K562 (cell line): ENCODE measurements around the gene CCDC71L. TPM values are rescaled to one million over a fixed set of nuclear protein-coding genes. Genes with fewer than 3 reads are reported as not detected.

Experiments
- ATAC-seq: fragments of 200-7000 bp; cut with Tn5 transposase; 3 replicates; pipeline ENCODE4 v1.9.1; 2020; ENCODE audit warnings: moderate library complexity
- BruUV-seq: library from RNA; stranded (reverse); fragments of 400-500 nt; replicated peaks from 2 replicates; lab custom pipeline; 2021; lab: Mats Ljungman, UMichigan
- CTCF ChIA-PET: fragments of 300-600 bp; formaldehyde crosslinking; extraction: SDS; loops from one replicate; lab custom pipeline; 2021; ENCODE audit warnings: low intra/inter-chr PET ratio; lab: Yijun Ruan, JAX
- POLR2A ChIA-PET: fragments of 300-600, 350-650 bp; sonication (Branson Sonifier 250); formaldehyde crosslinking; extraction: SDS; loops from one replicate; lab custom pipeline; 2021; ENCODE audit warnings: antibody characterized with exemption, inconsistent platforms; lab: Yijun Ruan, JAX
- DNase-seq, 4 experiments: peaks; one replicate each; pipeline versions ENCODE4 v3.0.0 to v3.0.0-alpha.2; 2011 to 2018; ENCODE audit warnings: low spot score in 3 of 4, mixed read lengths in 3 of 4; ENCODE audit errors: extremely low read depth in 1 of 4
- FAIRE-seq: peaks from 2 replicates; lab custom pipeline; 2011; peaks lifted over from hg19 to GRCh38; lab: Jason Lieb, UNC
- H2AFZ ChIP-seq: 2 replicates; pipeline ENCODE4 v1.6.0; 2011; ENCODE audit warnings: low read depth, low read length, control low read depth, inconsistent platforms
- H3K27ac ChIP-seq: fragments of 200-600 bp; 3 replicates; pipeline ENCODE4 v1.8.0; 2011; ENCODE audit warnings: low read depth, mild to moderate bottlenecking, control low read depth, inconsistent platforms, low read length, moderate library complexity, mixed read lengths; ENCODE audit errors: extremely low read depth
- H3K27me3 ChIP-seq, 2 experiments: fragments of 300-600 bp in 1 of 2; 2 replicates in 1 of 2; 3 replicates in 1 of 2; pipeline versions ENCODE4 v1.6.0 to v1.8.0; 2011; ENCODE audit warnings: inconsistent platforms in 2 of 2, low read length in 2 of 2, mild to moderate bottlenecking in 1 of 2, mixed read lengths in 1 of 2, moderate library complexity in 1 of 2; ENCODE audit not compliant: control insufficient read depth in 2 of 2, insufficient read depth in 2 of 2
- H3K36me3 ChIP-seq: fragments of 300-600 bp; 3 replicates; pipeline ENCODE4 v1.8.0; 2011; ENCODE audit warnings: mild to moderate bottlenecking, low read length, inconsistent platforms; ENCODE audit not compliant: control insufficient read depth, insufficient read depth
- H3K4me1 ChIP-seq, 2 experiments: fragments of 200-600 bp in 1 of 2; replicated peaks in 1 of 2; 2 replicates in 1 of 2; 3 replicates in 1 of 2; pipeline versions ENCODE4 v1.5.1 to v1.8.0; 2011; ENCODE audit warnings: inconsistent platforms in 2 of 2, low read length in 2 of 2, mild to moderate bottlenecking in 1 of 2, mixed read lengths in 1 of 2, moderate library complexity in 1 of 2; ENCODE audit not compliant: control insufficient read depth in 2 of 2, insufficient read depth in 2 of 2
- H3K4me2 ChIP-seq: 2 replicates; pipeline ENCODE4 v1.6.1; 2011; ENCODE audit warnings: low read length, control low read depth, inconsistent platforms, mixed read lengths; ENCODE audit not compliant: insufficient read depth
- H3K4me3 ChIP-seq: fragments of 200-600 bp; sonication (generic), shearing (Covaris generic); 2 replicates; pipeline ENCODE4 v1.5.1; 2016; ENCODE audit warnings: control low read depth, inconsistent platforms
- H3K79me2 ChIP-seq: fragments of 200-600 bp; 3 replicates; pipeline ENCODE4 v1.8.0; 2011; ENCODE audit warnings: low read length, inconsistent platforms; ENCODE audit not compliant: control insufficient read depth, insufficient read depth
- H3K9ac ChIP-seq, 2 experiments: 2 replicates each; pipeline versions ENCODE4 v1.6.0 to v1.6.1; 2011; ENCODE audit warnings: low read depth in 2 of 2, low read length in 2 of 2, control low read depth in 1 of 2, inconsistent platforms in 1 of 2, mild to moderate bottlenecking in 1 of 2, mixed read lengths in 1 of 2; ENCODE audit not compliant: insufficient read depth in 1 of 2
- H3K9me1 ChIP-seq: one replicate; pipeline ENCODE4 v1.6.0; 2011; ENCODE audit warnings: inconsistent platforms, mild to moderate bottlenecking, low read length, moderate library complexity; ENCODE audit not compliant: control insufficient read depth, insufficient read depth
- H3K9me3 ChIP-seq: replicated peaks from 2 replicates; pipeline ENCODE4 v1.5.1; 2011; ENCODE audit warnings: low read depth, low read length, inconsistent platforms; ENCODE audit not compliant: control insufficient read depth, insufficient read depth
- H4K20me1 ChIP-seq: replicated peaks from 2 replicates; pipeline ENCODE4 v1.6.1; 2011; ENCODE audit warnings: low read length, inconsistent platforms, mixed read lengths; ENCODE audit not compliant: control insufficient read depth, insufficient read depth
- AFF1 ChIP-seq, 2 experiments: fragments of 450-650 bp; IDR thresholded peaks; 2 replicates each; pipeline ENCODE4 v1.6.1; 2018; ENCODE audit warnings: mild to moderate bottlenecking in 2 of 2, low read depth in 1 of 2; ENCODE audit not compliant: partially characterized antibody in 2 of 2
- BCLAF1 ChIP-seq, 2 experiments: fragments of 450-650 bp in 1 of 2; IDR thresholded peaks; 2 replicates each; pipeline ENCODE4 v1.6.1; 2011 to 2017; ENCODE audit warnings: low read depth in 2 of 2, antibody characterized with exemption in 1 of 2, borderline replicate concordance in 1 of 2, low read length in 1 of 2, mild to moderate bottlenecking in 1 of 2, mixed read lengths in 1 of 2; ENCODE audit not compliant: control insufficient read depth in 1 of 2
- HNRNPUL1 ChIP-seq: fragments of 200-400 bp; formaldehyde crosslinking; IDR thresholded peaks from 2 replicates; pipeline ENCODE4 v1.6.1; 2017; ENCODE audit warnings: low read length
- JUN ChIP-seq, 2 experiments: sonication (generic) in 1 of 2; formaldehyde crosslinking in 1 of 2; IDR thresholded peaks; 2 replicates each; pipeline versions ENCODE4 v1.6.1 to v1.8.0; 2012 to 2022; ENCODE audit warnings: borderline replicate concordance in 2 of 2, mild to moderate bottlenecking in 2 of 2, improper control_type of control experiment in 1 of 2, low read depth in 1 of 2, low read length in 1 of 2, missing genetic modification reagents in 1 of 2
- KDM1A ChIP-seq, 2 experiments: fragments of 450-650 bp; IDR thresholded peaks; 2 replicates each; pipeline ENCODE4 v1.6.1; 2016; ENCODE audit warnings: mild to moderate bottlenecking in 2 of 2
- LCOR ChIP-seq: sonication (generic); formaldehyde crosslinking; IDR thresholded peaks from 2 replicates; pipeline ENCODE4 v1.8.0; 2022; ENCODE audit warnings: mild to moderate bottlenecking, missing genetic modification reagents
- MNT ChIP-seq, 2 experiments: fragments of 450-650 bp; conservative IDR thresholded peaks; 2 replicates each; pipeline ENCODE4 v1.6.1; 2017; ENCODE audit warnings: mild to moderate bottlenecking in 2 of 2, moderate library complexity in 2 of 2
- RBM39 ChIP-seq: fragments of 200-400 bp; formaldehyde crosslinking; optimal IDR thresholded peaks from 2 replicates; pipeline ENCODE3; 2018; ENCODE audit warnings: low read depth, low read length
- SMARCB1 ChIP-seq: IDR thresholded peaks from 2 replicates; pipeline ENCODE4 v1.6.1; 2011; ENCODE audit warnings: improper control_type of control experiment, low read depth; ENCODE audit not compliant: insufficient read length
- TCF7L2 ChIP-seq: fragments of 150-350 bp; IDR thresholded peaks from 2 replicates; pipeline ENCODE4 v1.6.1; 2016; ENCODE audit warnings: low read depth, mild to moderate bottlenecking, low read length, moderate library complexity
- ZNF134 ChIP-seq: fragments of 250-450 bp; sonication (Bioruptor Pico); conservative IDR thresholded peaks from 2 replicates; pipeline ENCODE4 v1.4.0; 2020
- WGBS: fragments of 100-300 bp; shearing (Covaris generic); methylation state at CpG from one replicate; pipeline ENCODE4 v1.1.6; 2016; ENCODE audit warnings: low coverage, mixed read lengths; ENCODE audit not compliant: insufficient coverage; ENCODE audit errors: missing lambda C conversion rate; 5-methylcytosine and 5-hydroxymethylcytosine counted together
- in situ Hi-C: fragments of 300-500 bp; cut with MboI; formaldehyde crosslinking; loops from 4 replicates; pipeline ENCODE4 v1.15.0; 2018; ENCODE audit warnings: inconsistent platforms, mixed read lengths
- intact Hi-C: fragments of 100-400 bp; cut with micrococcal nuclease; formaldehyde crosslinking; loops from 2 replicates; pipeline ENCODE4 v1.14.2; 2022
- polyA plus RNA-seq, 8 experiments: library from polyadenylated mRNA; depleted of rRNA in 4 of 8; stranded (reverse) in 5 of 8; unstranded in 3 of 8; fragments of >200 nt; fragmentation: Nextera tagmentation in 2 of 8; fragmentation: Illumina TruSeq in 1 of 8; extraction: Ambion mirVana in 2 of 8; extraction: Trizol in 1 of 8; gene quantifications; 2 replicates each; pipeline versions ENCODE4 v1.2.1 to v1.2.3, GENCODE V29; 2011 to 2014; ENCODE audit warnings: inconsistent platforms in 1 of 8, missing spikeins in 1 of 8
- total RNA-seq, 7 experiments: library from RNA; depleted of rRNA in 6 of 7; stranded (reverse); fragments of >200 nt in 6 of 7; fragmentation: Illumina TruSeq in 2 of 7; extraction: Trizol in 2 of 7; gene quantifications; 2 replicates each; pipeline versions ENCODE4 v1.2.1 to v1.2.3, GENCODE V29; 2011 to 2021; ENCODE audit warnings: low replicate concordance in 1 of 7

Gene CCDC71L
- total and polyA plus RNA-seq, 9 of the 15 experiments (the other 6 are each of a cell fraction or from before 2014, with no cell fraction given): 5.7 to 108 (median 25.4) TPM

- CTCF ChIA-PET: no interaction called here
- H3K4me3 ChIP-seq: no peak overlapping the region
- H3K27ac ChIP-seq: no peak overlapping the region
- H3K27me3 ChIP-seq: no peaks in the 10 kb centered on the region
- DNase-seq: no peak
- POLR2A ChIA-PET: interaction anchor here (0.6 to 7.2 kb wide), 7 partner anchors 9 to 25 kb away, joined by 3 to 37 read pairs (median 5); no protein-coding TSS in a partner anchor
- no peaks in the 10 kb centered on the region for H4K20me1 ChIP-seq
- H3K36me3 ChIP-seq: no peaks in the 10 kb centered on the region
- no peaks in the 10 kb centered on the region; a peak in 2 of 5 replicates for H3K4me1 ChIP-seq
- in situ Hi-C loops: no loop called here
- BruUV-seq: no TSS peak
- H3K9me3 ChIP-seq: no peaks in the 10 kb centered on the region
- intact Hi-C loops: no loop called here
- WGBS: 12% methylated on average over 3 of the region's 3 CpGs
- H3K79me2 ChIP-seq: no peaks in the 10 kb centered on the region
- FAIRE-seq: no peak
- no peak overlapping the region for H3K4me2 ChIP-seq
- peak; percentile 16; the same call in 2 of the 3 replicates for ATAC-seq
- no peaks in the 10 kb centered on the region for H3K9me1 ChIP-seq
- no peak overlapping the region for H3K9ac ChIP-seq
- H2AFZ ChIP-seq: peak overlapping the region; percentile 14
- TF ChIP-seq MNT (conservative IDR thresholded peaks at IDR 0.05) (0 out of 4 replicates have a peak, but pooled peaks of 1 of the 2 experiments have one; percentile 1), LCOR (CRISPR knock-in tag) (no peak), JUN (IDR thresholded peaks at IDR 0.05; ENCODE audit: borderline replicate concordance, low read depth, low read length) (no peak), JUN (CRISPR knock-in tag; IDR thresholded peaks at IDR 0.05; ENCODE audit: borderline replicate concordance) (no peak), TCF7L2 (no peak), KDM1A (IDR thresholded peaks at IDR 0.05) (no peak), RBM39 (no peak), AFF1 (IDR thresholded peaks at IDR 0.05; ENCODE audit: low read depth in 1 of 2, partially characterized antibody in 2 of 2) (no peak), BCLAF1 (IDR thresholded peaks at IDR 0.05; ENCODE audit: borderline replicate concordance in 1 of 2, control insufficient read depth in 1 of 2, low read depth in 2 of 2, low read length in 1 of 2) (no peak), ZNF134 (CRISPR knock-in tag) (no peak), SMARCB1 (no peak), HNRNPUL1 (no peak)
Observed at GRCh38 chr7:106640368-106641141, 20.4 kb downstream of the CCDC71L start.
